ENCODE data around the gene PCDHGA6. TPM values are rescaled to one million over a fixed set of nuclear protein-coding genes. Genes with fewer than 3 reads are reported as not detected.
"Not testable (repeated sequence)": the region's sequence is repeated elsewhere in the genome, so short reads cannot be mapped to it uniquely, and the experiment has no call there.

Gene PCDHGA6
- total and polyA plus RNA-seq, 2 donors (not counting 1 experiment from before 2014, with no cell fraction given): 0.78 to 2.5 TPM

GRCh38 chr5:141407790-141408505 is 34.3 kb downstream of the PCDHGA6 start, which contains the start of gene PCDHGB6:
TSS of gene PCDHGB6 (plus strand) at chr5:141408021. CDS start at chr5:141408203, 182 bp downstream.
- H2AFZ ChIP-seq (ENCODE audit: insufficient read depth, low read depth, low read length, poor library complexity, severe bottlenecking); POLR2A ChIA-PET; H4K20me1 ChIP-seq (ENCODE audit: control insufficient read depth, insufficient read depth, low read length, poor library complexity, severe bottlenecking); H3K36me3 ChIP-seq (replicated peaks in 1 of 2; ENCODE audit: control extremely low read depth in 1 of 2, control insufficient read depth in 1 of 2, extremely low read depth in 1 of 2, insufficient read depth in 2 of 2, low read length in 1 of 2); H3K9me3 Mint-ChIP-seq (ENCODE audit: insufficient read depth); H3K9ac ChIP-seq (ENCODE audit: low read length); H3K4me1 ChIP-seq (ENCODE audit: control insufficient read depth in 2 of 2, insufficient read depth in 2 of 2, low read length in 2 of 2); H3K79me2 ChIP-seq (ENCODE audit: control insufficient read depth, insufficient read depth, low read length); H3K4me1 Mint-ChIP-seq; H3K27ac ChIP-seq (ENCODE audit: low read length in 2 of 2); intact Hi-C loops (cut with micrococcal nuclease): not testable (repeated sequence)
- H3K27me3 ChIP-seq (replicated peaks in 1 of 4; ENCODE audit: control extremely low read depth in 1 of 4, control insufficient read depth in 3 of 4, insufficient read depth in 4 of 4, low read length in 3 of 4): peaks cover 0 to 71% (median 49%) of the 10 kb centered on the region in 4 experiments
- ATAC-seq (ENCODE audit: low read depth) (peak; percentile 73), DNase-seq (peak; percentile 40)
- peak within 1 kb of the TSS; percentile 33 for H3K4me2 ChIP-seq (replicated peaks; ENCODE audit: low read depth, low read length, poor library complexity, severe bottlenecking)
- TF ChIP-seq CTCF (IDR thresholded peaks at IDR 0.05): peak; percentile 62
- WGBS (ENCODE audit: insufficient coverage): 21% methylated on average over 40 of the region's 51 CpGs
- CTCF ChIA-PET: interaction anchor here (1.0 to 2.8 kb wide), 8 partner anchors 13 to 227 kb away, joined by 3 to 17 read pairs (median 6); partner anchors contain the start of genes PCDHGA11 and PCDHGA12
- H3K27me3 Mint-ChIP-seq: peaks cover 60% of the 10 kb centered on the region
- H3K9me3 ChIP-seq (ENCODE audit: control extremely low read depth in 1 of 3, control insufficient read depth in 2 of 3, insufficient read depth in 1 of 3, low read length in 2 of 3): peaks cover 0 to 56% (median 20%) of the 10 kb centered on the region in 3 donors
- H3K27ac Mint-ChIP-seq: peak within 1 kb of the TSS; percentile 54
- H3K4me3 ChIP-seq (ENCODE audit: control extremely low read depth in 1 of 5, extremely low read depth in 1 of 5, insufficient read depth in 1 of 5, low read depth in 2 of 5, low read length in 4 of 5): peak within 1 kb of the TSS in 3 of 5 experiments; percentile 1 to 21 (median 11)
- H3K4me3 Mint-ChIP-seq: peak within 1 kb of the TSS; percentile 80

- Histone ChIP-seq H3K36me3 (replicated peaks in 1 of 2; ENCODE audit: control extremely low read depth in 1 of 2, control insufficient read depth in 1 of 2, extremely low read depth in 1 of 2, insufficient read depth in 2 of 2, low read length in 1 of 2) (no peaks in the 10 kb centered on the region), H3K79me2 (ENCODE audit: control insufficient read depth, insufficient read depth, low read length) (no peaks in the 10 kb centered on the region), H3K27ac (ENCODE audit: low read length in 2 of 2) (no peak overlapping the region), H3K9ac (ENCODE audit: low read length) (no peak overlapping the region), H3K4me3 (ENCODE audit: control extremely low read depth in 1 of 5, extremely low read depth in 1 of 5, insufficient read depth in 1 of 5, low read depth in 2 of 5, low read length in 4 of 5) (no peak overlapping the region), H3K27me3 (replicated peaks in 1 of 4; ENCODE audit: control extremely low read depth in 1 of 4, control insufficient read depth in 3 of 4, insufficient read depth in 4 of 4, low read length in 3 of 4) (peaks cover 0 to 75% (median 55%) of the 10 kb centered on the region in 4 experiments), H3K4me1 (ENCODE audit: control insufficient read depth in 2 of 2, insufficient read depth in 2 of 2, low read length in 2 of 2) (peaks cover 11 to 15% of the 10 kb centered on the region in 2 donors), H3K9me3 (ENCODE audit: control extremely low read depth in 1 of 3, control insufficient read depth in 2 of 3, insufficient read depth in 1 of 3, low read length in 2 of 3) (peaks cover 0 to 59% (median 20%) of the 10 kb centered on the region in 3 donors), H4K20me1 (ENCODE audit: control insufficient read depth, insufficient read depth, low read length, poor library complexity, severe bottlenecking) (no peaks in the 10 kb centered on the region), H3K4me2 (replicated peaks; ENCODE audit: low read depth, low read length, poor library complexity, severe bottlenecking) (no peak overlapping the region), H2AFZ (ENCODE audit: insufficient read depth, low read depth, low read length, poor library complexity, severe bottlenecking) (no peak overlapping the region)
- ATAC-seq (ENCODE audit: low read depth) (no peak), DNase-seq (no peak)
- CTCF ChIA-PET: interaction anchor here (0.7 to 6.3 kb wide), 3 partner anchors 40 to 153 kb away, joined by 3 to 56 read pairs (median 3); partner anchors contain the start of gene PCDHGB3
- POLR2A ChIA-PET: interaction anchor here (0.7 kb wide), 1 partner anchor 469 kb away, joined by 5 read pairs; no protein-coding TSS in a partner anchor
- Mint-ChIP-seq H3K4me1 (peaks cover 16% of the 10 kb centered on the region), H3K27ac (no peak overlapping the region), H3K9me3 (ENCODE audit: insufficient read depth) (peaks cover 8% of the 10 kb centered on the region), H3K27me3 (peaks cover 63% of the 10 kb centered on the region), H3K4me3 (no peak overlapping the region)
- WGBS (ENCODE audit: insufficient coverage): 46% methylated on average over 64 of the region's 64 CpGs
- intact Hi-C loops (cut with micrococcal nuclease): loop anchor here (10.0 kb wide), 1 partner anchor 85 kb away; the partner anchor contains the start of gene TAF7
- TF ChIP-seq CTCF (IDR thresholded peaks at IDR 0.05) (no peak), EZH2 (IDR thresholded peaks at IDR 0.05; ENCODE audit: borderline replicate concordance, insufficient read depth, low read depth, low read length, poor library complexity, severe bottlenecking) (no peak)
These were observed 36.1 kb downstream of the PCDHGA6 start for GRCh38 chr5:141409598-141410306.

Measured in B cell (primary cell).